ENCODE measurements around the gene MYOZ3.

The MYOZ3 gene

DNA sequence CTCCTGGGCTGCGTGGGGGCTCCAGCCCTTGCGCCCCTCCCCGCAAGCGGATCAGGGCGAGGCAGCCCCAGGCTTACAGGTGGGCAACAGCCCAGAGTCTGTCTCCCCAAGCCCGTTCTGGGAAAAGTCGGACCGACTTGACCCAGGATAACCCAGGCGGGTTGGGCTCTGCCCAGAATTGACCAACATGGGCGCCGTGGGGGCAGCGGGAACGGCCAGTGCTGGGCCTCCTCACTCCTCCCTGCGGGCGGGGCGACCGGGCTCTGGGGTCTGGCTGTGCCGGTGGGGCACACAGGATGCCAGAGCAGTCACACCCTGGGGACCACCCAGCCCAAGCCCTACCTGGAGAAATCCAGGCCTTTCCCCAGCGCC lies 35.9 kb upstream of the MYOZ3 start:
- TF ChIP-seq, protein P1, sequence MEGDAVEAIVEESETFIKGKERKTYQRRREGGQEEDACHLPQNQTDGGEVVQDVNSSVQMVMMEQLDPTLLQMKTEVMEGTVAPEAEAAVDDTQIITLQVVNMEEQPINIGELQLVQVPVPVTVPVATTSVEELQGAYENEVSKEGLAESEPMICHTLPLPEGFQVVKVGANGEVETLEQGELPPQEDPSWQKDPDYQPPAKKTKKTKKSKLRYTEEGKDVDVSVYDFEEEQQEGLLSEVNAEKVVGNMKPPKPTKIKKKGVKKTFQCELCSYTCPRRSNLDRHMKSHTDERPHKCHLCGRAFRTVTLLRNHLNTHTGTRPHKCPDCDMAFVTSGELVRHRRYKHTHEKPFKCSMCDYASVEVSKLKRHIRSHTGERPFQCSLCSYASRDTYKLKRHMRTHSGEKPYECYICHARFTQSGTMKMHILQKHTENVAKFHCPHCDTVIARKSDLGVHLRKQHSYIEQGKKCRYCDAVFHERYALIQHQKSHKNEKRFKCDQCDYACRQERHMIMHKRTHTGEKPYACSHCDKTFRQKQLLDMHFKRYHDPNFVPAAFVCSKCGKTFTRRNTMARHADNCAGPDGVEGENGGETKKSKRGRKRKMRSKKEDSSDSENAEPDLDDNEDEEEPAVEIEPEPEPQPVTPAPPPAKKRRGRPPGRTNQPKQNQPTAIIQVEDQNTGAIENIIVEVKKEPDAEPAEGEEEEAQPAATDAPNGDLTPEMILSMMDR (IDR thresholded peaks at IDR 0.05): no peak
- H3K9ac ChIP-seq: peak overlapping the region; percentile 77
- peak overlapping the region; percentile 79 for H3K4me2 ChIP-seq (ENCODE audit: low read length)
- peak overlapping the region; percentile 98 for H3K4me3 ChIP-seq (ENCODE audit: low read depth, low read length)
- H2AFZ ChIP-seq: peak overlapping the region; percentile 95
- peaks cover 23% of the 10 kb centered on the region for H3K4me1 ChIP-seq
- no peaks in the 10 kb centered on the region for H3K36me3 ChIP-seq (ENCODE audit: control insufficient read depth, insufficient read depth, low read length)
- peaks cover 18% of the 10 kb centered on the region for H3K79me2 ChIP-seq
- H3K9me3 ChIP-seq (ENCODE audit: control insufficient read depth, low read length): no peaks in the 10 kb centered on the region
- H3K27me3 ChIP-seq (ENCODE audit: control insufficient read depth, insufficient read depth, low read length): no peaks in the 10 kb centered on the region
- peak overlapping the region; percentile 89 for H3K27ac ChIP-seq

DNA sequence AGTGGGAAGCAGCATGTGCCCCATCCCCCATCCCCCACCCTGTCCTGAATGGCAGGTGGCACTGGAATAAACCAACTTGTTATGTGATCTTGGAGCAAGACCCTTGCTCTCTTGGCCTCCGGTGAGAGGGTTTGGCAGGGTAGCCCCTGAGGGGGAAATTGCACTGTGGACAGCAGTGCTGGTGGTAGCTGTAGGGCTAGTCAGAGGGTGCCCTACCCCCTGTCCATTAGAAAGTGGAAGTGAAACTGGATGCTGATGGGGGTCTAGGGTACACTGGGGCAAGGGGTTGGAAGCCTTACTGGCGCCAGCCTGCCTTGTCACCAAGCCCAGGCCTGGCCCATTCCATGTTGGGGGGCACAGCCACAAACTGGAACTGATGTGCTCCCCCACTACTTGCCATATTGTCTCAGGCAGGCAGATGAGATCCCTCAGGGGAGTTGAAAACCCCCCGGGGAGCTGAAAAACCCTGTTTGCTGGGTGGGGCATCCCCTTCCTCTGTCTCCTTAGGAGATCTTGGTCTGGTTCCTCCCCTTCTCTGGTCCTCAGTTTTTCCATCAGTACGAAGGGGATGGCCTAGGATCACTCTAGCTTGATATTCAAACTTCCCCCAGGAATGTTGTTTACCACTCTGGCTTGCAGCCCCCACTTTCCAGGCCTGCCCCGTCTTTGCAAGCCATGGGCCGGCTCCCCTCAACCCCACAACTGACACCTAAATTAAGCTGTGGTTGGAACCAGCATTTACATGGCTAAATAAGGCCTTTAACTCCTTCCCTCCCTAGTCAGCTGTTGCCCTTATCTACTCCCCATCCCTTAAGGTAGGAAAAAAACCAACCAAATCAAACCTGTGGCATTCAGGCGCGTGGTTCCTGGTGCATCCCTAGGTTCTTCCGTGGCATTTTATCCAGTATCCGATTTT lies 35.0 kb upstream of the MYOZ3 start:
- no peaks in the 10 kb centered on the region for H3K27me3 ChIP-seq (ENCODE audit: control insufficient read depth, insufficient read depth, low read length)
- peak overlapping the region; percentile 4 for H3K9ac ChIP-seq
- H3K9me3 ChIP-seq (ENCODE audit: control insufficient read depth, low read length): no peaks in the 10 kb centered on the region
- peak overlapping the region; percentile 79 for H3K4me2 ChIP-seq (ENCODE audit: low read length)
- H3K36me3 ChIP-seq (ENCODE audit: control insufficient read depth, insufficient read depth, low read length): no peaks in the 10 kb centered on the region
- peak overlapping the region; percentile 98 for H3K4me3 ChIP-seq (ENCODE audit: low read depth, low read length)
- H3K4me1 ChIP-seq: peaks cover 23% of the 10 kb centered on the region
- H3K27ac ChIP-seq: peak overlapping the region; percentile 89
- H3K79me2 ChIP-seq: peaks cover 18% of the 10 kb centered on the region
- H2AFZ ChIP-seq: peak overlapping the region; percentile 95
- TF ChIP-seq, protein P1 (IDR thresholded peaks at IDR 0.05): no peak

DNA sequence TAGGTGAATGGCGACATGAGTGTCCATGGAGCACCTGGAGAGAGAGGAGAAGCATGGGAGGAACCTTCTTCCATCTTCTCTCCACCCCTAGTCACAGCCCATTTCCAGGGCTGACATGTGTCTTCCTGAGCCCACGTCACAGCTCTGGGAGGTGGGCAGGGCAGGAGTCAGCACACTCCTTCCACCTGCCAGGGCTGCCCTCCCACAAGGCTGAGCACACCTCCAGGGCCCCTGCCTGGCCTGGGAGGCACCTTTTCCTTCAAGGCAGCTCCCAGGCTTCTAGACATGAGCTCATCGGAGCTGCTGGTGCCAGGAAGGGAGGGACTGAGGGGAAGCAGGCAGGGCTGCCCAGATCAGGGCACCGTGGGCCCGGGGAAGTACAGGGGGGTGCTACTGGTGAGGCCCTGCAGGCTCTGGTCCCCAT lies 34.2 kb upstream of the MYOZ3 start:
- no peaks in the 10 kb centered on the region for H3K27me3 ChIP-seq (ENCODE audit: control insufficient read depth, insufficient read depth, low read length)
- H3K9me3 ChIP-seq (ENCODE audit: control insufficient read depth, low read length): no peaks in the 10 kb centered on the region
- H3K27ac ChIP-seq: peak overlapping the region; percentile 89
- no peaks in the 10 kb centered on the region for H3K36me3 ChIP-seq (ENCODE audit: control insufficient read depth, insufficient read depth, low read length)
- peak overlapping the region; percentile 43 for H2AFZ ChIP-seq
- peak overlapping the region; percentile 18 for H3K4me2 ChIP-seq (ENCODE audit: low read length)
- H3K9ac ChIP-seq: no peak overlapping the region
- peak overlapping the region; percentile 98 for H3K4me3 ChIP-seq (ENCODE audit: low read depth, low read length)
- H3K79me2 ChIP-seq: peaks cover 18% of the 10 kb centered on the region
- TF ChIP-seq, protein P1 (IDR thresholded peaks at IDR 0.05): no peak
- peaks cover 23% of the 10 kb centered on the region for H3K4me1 ChIP-seq

DNA sequence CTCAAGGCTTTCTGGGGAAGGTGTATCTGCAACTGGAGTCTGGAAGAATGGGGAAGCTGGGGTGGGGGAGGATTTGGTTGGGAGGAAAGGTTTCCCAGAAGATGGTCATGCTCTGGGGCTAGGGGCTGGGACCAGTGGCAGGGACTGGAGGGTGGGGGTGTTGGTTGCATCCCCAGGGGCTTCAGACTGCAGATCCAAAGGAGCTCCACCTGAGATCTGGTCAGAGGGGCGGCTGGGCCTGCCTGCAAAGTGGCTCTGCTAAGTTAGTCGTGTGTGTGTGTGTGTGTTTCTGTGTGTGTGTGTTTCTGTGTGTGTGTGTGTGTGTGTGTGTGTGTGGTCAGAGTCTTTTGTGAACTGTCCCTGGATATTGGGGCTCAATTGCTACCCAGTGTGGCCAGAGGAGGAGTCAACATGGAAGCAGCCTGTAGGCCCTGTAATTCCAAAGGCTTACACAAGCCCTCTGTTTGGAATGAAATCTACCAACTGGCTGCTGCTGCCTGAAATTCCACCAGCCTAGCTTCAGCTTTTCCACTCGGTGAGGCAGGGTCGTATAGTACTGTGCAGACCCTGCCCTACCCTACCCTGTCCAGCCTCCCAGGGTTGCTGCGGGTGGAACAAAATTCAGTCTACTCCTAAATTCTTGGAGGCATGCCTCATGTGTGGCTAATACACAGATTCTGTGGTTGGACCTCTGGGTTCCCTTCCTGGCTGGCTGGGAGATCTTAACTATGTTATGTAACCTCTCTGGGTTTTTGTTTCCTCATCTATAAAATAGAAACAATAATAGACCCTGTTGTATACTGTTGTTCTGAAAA lies 33.1 kb upstream of the MYOZ3 start:
- Histone ChIP-seq H3K9me3 (ENCODE audit: control insufficient read depth, low read length) (no peaks in the 10 kb centered on the region), H3K4me2 (ENCODE audit: low read length) (peak overlapping the region; percentile 18), H3K27ac (no peak overlapping the region), H2AFZ (no peak overlapping the region), H3K27me3 (ENCODE audit: control insufficient read depth, insufficient read depth, low read length) (no peaks in the 10 kb centered on the region), H3K9ac (no peak overlapping the region), H3K36me3 (ENCODE audit: control insufficient read depth, insufficient read depth, low read length) (no peaks in the 10 kb centered on the region), H3K4me3 (ENCODE audit: low read depth, low read length) (no peak overlapping the region), H3K79me2 (peaks cover 18% of the 10 kb centered on the region), H3K4me1 (peaks cover 23% of the 10 kb centered on the region)
- TF ChIP-seq, protein P1 (IDR thresholded peaks at IDR 0.05): no peak
